HG03342 (cell line): ENCODE data around the gene GOLGA8M.
"Not testable (repeated sequence)": the region's sequence is repeated elsewhere in the genome, so short reads cannot be mapped to it uniquely, and the experiment has no call there.

Source experiments
- ATAC-seq: cut with Tn5 transposase; IDR thresholded peaks from one replicate; pipeline ENCODE4 v1.9.1; 2021; ENCODE audit warnings: mild to moderate bottlenecking, moderate library complexity; ENCODE audit not compliant: unreplicated experiment

GOLGA8M gene

DNA sequence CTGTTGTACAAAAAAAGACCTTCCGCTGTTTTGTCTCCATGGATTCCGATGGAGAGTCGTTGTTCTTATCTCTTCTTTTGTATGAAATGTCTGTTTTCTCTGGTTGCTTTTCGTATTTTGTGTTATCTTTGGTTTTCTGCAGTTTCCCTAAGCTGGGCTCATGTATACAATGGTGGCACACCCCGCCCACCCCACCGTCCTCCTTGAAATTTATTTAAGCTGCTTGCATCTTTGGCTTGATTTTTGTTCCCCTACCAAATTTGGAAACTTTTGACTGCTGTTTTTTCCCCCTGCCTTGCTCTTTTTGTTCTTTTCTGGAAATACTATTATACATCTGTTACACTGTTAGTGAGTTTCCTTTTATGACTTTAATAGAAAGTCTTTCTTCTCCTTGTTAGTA is 47.6 kb downstream of the GOLGA8M start:
- ATAC-seq = not testable (repeated sequence)

DNA sequence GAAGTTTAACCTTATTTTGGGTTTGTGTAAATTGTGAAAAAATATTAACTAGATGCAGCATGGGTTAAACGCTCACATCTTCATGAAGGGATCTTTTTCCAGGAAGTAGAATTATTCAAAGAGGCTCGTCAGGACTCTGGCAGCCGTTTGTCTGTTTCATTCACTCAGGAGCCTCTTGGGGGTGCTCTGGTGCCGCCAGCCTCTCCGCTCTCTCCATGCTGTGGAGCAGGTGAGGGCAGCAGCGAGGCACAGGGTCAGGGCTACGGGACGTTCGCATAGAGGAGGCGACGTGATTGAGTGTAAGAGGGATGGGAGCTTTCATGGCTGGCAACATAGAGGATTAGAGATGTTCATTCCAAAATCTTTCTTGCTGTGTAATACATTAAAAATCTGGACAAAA is 48.5 kb downstream of the GOLGA8M start:
- ATAC-seq = not testable (repeated sequence)

DNA sequence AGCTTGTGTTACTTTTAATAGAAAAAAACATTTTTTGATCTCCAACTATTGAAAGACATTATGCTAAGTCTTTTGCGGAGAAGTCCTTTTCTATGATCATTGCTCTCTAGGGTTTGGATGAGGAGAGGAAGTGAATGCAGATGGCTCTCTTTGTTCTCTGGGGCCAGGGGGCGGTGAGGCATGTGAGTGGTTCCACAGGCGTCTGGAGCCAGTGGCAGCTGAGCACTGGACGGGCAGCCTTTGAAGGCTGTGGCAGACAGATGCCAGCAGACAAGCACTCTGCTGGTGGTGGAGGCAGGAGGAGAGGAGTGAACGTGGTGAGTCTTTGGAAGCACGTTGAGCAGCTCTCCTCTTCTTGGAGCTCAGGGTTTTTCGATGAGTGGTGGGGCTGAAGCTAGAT is 51.5 kb downstream of the GOLGA8M start:
- not testable (repeated sequence) for ATAC-seq

DNA sequence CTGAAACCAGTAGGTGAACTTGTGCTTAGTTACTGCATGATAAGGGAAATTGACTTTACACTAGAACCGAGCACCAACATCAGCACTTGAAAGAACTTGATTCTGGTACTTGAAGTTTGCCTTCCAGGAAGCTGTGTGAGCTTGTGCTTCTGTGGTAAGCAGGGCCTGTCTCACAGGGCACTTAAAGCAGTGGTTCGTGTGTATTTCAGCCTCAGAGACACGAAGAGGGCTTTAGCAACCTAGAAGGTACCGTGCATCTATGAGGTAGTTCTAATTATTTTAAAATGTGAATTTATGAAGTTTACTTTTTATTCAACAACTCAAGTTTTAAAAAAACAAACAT is 56.2 kb downstream of the GOLGA8M start:
- not testable (repeated sequence) for ATAC-seq

DNA sequence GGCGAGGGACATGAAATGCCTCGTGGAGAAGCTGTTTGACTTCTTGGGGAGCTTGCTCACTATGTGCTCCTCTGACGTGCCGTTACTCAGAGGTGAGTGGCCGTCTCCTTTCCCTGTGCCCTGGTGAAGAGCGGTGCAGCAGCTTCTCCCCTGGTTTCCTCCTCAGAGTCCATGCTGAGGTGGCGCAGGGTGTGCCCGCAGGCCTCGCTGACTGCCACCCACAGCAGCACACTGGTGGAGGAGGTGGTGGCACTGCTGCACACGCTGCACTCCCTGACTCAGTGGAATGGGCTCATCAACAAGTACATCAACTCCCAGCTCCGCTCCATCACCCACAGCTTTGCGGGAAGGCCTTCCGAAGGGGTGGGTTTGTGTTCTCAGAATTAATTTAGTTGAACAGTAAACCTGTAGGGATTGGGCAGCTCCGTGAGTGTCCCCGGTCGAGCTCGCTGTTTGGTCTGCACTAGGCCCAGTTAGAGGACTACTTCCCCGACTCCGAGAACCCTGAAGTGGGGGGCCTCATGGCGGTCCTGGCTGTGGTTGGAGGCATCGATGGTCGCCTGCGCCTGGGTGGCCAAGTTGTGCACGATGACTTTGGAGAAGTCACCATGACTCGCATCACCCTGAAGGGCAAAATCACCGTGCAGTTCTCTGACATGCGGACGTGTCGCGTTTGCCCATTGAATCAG is 56.7 kb downstream of the GOLGA8M start:
- ATAC-seq = not testable (repeated sequence)

DNA sequence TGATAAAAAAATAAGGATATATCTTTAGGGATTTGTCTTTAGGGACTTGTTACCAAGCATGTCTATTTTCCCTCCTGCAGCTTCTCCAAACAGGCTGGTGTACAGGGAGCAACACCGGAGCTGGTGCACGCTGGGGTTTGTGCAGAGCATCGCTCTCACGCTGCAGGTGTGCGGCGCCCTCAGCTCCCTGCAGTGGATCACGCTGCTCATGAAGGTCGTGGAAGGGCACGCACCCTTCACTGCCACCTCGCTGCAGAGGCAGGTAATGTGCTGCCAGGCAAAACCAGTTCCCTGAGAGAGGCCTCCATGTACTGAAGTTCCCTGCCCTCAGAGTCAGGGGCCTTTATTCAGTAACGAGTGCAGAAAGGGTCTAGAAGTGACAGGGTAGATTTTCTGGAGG is 58.0 kb downstream of the GOLGA8M start:
- not testable (repeated sequence) for ATAC-seq

DNA sequence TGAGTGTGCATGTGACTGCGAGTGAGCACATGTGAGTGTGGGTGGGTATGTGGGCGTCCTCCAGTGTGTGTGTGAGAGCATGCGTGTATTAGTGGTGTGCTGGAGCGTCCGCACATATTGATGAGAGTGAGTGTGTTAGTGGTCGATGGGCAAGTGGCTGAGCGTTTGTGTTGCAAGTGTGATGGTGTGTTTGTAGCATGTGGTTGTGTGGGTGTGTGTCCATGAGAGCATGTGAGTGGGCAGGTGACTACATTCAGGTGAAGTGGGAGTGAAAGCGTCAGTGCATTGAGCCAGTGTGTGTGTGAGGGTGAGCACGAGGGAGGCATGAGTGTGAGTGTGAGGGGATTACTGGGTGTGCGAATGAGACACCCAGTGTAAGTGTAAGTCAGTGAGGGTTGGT is 59.7 kb downstream of the GOLGA8M start:
- not testable (repeated sequence) for ATAC-seq
